GM10248 (cell line): ENCODE measurements around the gene CFAP100.

Experiments
- CTCF ChIA-PET: fragments of 300-600 bp; sonication (Branson Sonifier 250); formaldehyde crosslinking; extraction: SDS; loops from one replicate; lab custom pipeline; 2021; ENCODE audit warnings: antibody characterized with exemption; lab: Yijun Ruan, JAX
- POLR2A ChIA-PET: fragments of 350-650 bp; sonication (Branson Sonifier 250); formaldehyde crosslinking; extraction: SDS; loops from one replicate; lab custom pipeline; 2020; ENCODE audit warnings: antibody characterized with exemption; lab: Yijun Ruan, JAX
- DNase-seq: peaks from one replicate; pipeline ENCODE4 v3.0.0; 2012; ENCODE audit errors: extremely low spot score
- TF ChIP-seq, protein P1 (sequence below): IDR thresholded peaks from 2 replicates; pipeline ENCODE4 v1.5.1; 2012; ENCODE audit warnings: mild to moderate bottlenecking, low read depth; ENCODE audit errors: extremely low read depth, missing control alignments, control extremely low read depth

The CFAP100 gene

DNA sequence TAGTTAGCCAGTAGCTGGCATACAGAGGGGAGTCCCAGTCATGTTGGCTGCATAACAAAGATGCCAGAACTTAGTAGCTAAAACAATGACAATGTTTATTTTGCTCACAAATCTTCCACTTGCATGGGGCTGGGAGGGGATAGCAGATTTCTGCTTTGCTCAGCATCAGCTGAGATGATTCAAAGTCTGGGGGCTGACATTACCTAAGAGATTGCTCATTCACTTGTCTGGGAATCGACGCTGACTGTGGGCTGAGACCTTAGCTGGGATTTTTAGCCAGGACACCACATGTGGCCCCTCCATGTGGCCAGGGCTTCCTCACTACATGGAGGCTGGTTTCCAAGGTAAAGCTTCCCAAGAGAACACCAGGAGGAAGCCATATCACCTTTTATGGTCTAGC, 12.7 kb upstream of the CFAP100 start:
- POLR2A ChIA-PET = no interaction called here
- CTCF ChIA-PET = interaction anchor here (1.4 kb wide), 1 partner anchor 14 kb away, joined by 6 read pairs; the partner anchor contains the start of gene CFAP100
- DNase-seq = no peak
- TF ChIP-seq, protein P1, sequence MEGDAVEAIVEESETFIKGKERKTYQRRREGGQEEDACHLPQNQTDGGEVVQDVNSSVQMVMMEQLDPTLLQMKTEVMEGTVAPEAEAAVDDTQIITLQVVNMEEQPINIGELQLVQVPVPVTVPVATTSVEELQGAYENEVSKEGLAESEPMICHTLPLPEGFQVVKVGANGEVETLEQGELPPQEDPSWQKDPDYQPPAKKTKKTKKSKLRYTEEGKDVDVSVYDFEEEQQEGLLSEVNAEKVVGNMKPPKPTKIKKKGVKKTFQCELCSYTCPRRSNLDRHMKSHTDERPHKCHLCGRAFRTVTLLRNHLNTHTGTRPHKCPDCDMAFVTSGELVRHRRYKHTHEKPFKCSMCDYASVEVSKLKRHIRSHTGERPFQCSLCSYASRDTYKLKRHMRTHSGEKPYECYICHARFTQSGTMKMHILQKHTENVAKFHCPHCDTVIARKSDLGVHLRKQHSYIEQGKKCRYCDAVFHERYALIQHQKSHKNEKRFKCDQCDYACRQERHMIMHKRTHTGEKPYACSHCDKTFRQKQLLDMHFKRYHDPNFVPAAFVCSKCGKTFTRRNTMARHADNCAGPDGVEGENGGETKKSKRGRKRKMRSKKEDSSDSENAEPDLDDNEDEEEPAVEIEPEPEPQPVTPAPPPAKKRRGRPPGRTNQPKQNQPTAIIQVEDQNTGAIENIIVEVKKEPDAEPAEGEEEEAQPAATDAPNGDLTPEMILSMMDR = no peak

DNA sequence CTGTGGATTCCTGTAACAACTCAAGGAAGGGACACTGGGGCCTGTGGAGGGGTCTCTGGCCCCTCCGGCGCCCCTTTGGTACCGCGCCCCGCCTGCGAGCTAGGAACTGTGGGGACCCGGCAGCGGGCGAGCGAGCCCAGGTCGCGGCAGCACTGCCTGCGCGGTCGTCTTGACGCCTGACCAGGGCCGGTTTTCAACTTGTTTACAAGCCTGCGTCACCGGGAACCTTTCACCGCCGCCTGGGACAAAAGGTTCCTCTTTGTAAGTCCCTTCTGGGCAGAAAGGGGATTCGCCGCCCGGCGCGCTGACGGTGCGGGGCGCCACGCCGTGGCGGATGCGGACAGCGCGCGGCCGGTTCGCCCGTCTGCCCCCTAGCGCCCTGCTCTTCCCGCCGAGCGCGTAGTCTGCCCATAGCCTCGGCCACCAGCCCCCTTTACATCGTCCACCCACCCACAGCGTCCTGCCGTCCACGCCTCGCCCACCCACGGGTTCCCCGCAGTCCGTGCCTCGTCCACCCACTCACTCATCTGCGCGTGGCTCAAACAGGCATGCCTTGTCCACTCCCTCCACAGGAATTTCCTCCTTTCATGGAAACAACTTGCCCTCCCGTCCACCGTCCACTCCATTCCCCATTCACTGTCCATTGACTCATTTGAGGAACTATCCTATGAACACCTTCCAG, 5.5 kb upstream of the CFAP100 start:
- TF ChIP-seq, protein P1 = peak; percentile 91
- ChIA-PET CTCF (interaction anchor here (1.0 to 4.0 kb wide), 7 partner anchors 9 to 418 kb away, joined by 3 to 23 read pairs (median 4); no protein-coding TSS in a partner anchor), POLR2A (no interaction called here)
- DNase-seq = peak; percentile 83

DNA sequence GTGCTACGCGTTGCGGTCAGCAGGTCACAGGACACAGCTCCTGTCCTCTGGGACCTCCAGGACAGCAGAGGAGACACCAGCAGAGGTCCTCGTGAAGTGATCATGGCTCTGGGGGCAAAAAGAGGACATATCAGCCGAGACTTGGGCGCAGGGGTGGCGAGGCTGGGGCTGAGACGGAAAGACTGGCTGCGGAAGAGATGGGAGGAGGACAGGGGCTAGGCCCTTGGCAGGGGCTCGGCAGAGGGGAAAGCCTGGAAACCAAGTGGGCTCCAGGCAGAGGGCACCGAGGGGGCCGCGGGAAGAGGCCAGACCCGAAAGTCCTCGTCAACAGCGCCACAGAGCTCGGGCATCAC, 4.9 kb upstream of the CFAP100 start:
- ChIA-PET POLR2A (no interaction called here), CTCF (interaction anchor here (1.0 to 4.0 kb wide), 5 partner anchors 9 to 418 kb away, joined by 3 to 23 read pairs (median 3); no protein-coding TSS in a partner anchor)
- TF ChIP-seq, protein P1 = no peak
- DNase-seq = no peak

DNA sequence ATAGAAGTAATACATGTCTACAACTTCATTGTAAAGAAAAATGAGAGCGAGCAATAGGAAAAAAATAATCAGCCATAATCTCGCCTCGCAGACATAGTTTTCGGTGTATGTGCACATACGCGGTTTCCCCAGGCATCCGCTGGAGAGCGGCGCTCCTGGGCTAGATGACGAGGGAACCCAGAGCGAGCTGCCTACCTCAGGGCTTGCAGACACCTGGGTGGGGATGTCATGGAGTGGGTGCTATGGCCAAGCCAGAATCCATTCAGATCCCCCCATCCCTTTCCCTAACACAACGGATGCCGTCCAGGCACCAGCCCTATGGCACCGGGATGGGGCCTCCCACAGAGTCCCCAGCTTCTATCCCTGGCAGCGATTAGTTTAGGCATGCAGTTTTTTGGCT, 4.5 kb upstream of the CFAP100 start:
- ChIA-PET POLR2A (no interaction called here), CTCF (interaction anchor here (1.0 to 4.0 kb wide), 4 partner anchors 8 to 257 kb away, joined by 3 to 23 read pairs (median 3); no protein-coding TSS in a partner anchor)
- TF ChIP-seq, protein P1 = no peak
- no peak for DNase-seq

DNA sequence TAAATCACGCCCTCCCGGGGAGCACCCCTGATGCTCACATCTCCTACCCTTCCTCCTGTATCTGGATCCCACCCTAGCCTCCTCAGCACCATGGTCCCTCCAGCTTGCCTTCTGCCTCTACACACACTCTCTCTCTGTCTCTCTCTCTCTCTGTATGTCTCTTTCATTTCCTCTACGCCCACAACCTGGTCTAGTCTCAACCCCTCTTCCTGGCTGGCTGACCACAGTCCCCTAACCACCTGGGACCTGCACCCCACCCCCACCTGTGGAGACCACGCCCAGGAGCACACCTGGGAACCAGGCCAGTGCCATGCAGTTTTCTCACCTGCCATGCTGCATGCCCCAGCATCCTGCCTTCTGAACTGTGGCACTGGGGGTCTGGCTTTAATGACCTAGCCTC, 4.0 kb upstream of the CFAP100 start:
- no peak for DNase-seq
- CTCF ChIA-PET = interaction anchor here (1.0 to 4.0 kb wide), 3 partner anchors 8 to 257 kb away, joined by 3 to 23 read pairs (median 3); no protein-coding TSS in a partner anchor
- TF ChIP-seq, protein P1 = no peak
- POLR2A ChIA-PET = no interaction called here

DNA sequence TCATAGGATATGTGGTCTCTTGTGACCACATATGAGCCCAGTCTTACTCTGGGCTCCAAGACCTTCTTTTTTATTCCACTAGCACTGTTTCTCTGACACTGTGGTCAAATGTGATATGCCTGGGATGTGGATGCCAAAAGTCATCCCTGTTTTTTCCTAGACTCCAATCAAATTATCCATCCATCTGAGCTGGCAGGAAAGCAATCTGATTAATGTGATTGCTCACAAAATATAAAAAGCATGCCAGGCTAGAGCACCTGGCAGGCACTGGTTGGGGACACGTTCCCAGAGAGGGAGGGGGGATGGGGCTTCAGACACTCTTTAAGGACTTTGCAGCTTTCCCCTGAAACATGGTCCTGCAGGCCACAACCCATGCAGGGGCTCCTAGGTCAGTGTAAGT, 3.1 kb upstream of the CFAP100 start:
- POLR2A ChIA-PET = no interaction called here
- TF ChIP-seq, protein P1 = no peak
- no peak for DNase-seq
- CTCF ChIA-PET = interaction anchor here (0.8 to 2.5 kb wide), 3 partner anchors 12 to 21 kb away, joined by 3 to 7 read pairs (median 4); no protein-coding TSS in a partner anchor
